Right ventricle myocardium inferior (tissue), 1 donor: ENCODE data around the gene ATOH8. TPM values are rescaled to one million over a fixed set of nuclear protein-coding genes. Genes with fewer than 3 reads are reported as not detected.

Source experiments
- ATAC-seq: fragments of 200-7000 bp; cut with Tn5 transposase; one replicate; pipeline ENCODE4 v1.9.1; 2020; ENCODE audit warnings: mild to moderate bottlenecking, moderate library complexity
- DNase-seq: peaks from one replicate; pipeline ENCODE4 v3.0.0; 2021; ENCODE audit errors: missing footprints
- intact Hi-C: fragments of 100-400 bp; cut with DNase I; formaldehyde crosslinking; loops from one replicate; pipeline ENCODE4 v1.11.0; 2022
- total RNA-seq: library from RNA; stranded (reverse); fragmentation: NEBNext Ultra II Directional; extraction: Animal tissue kit (Norgen Biotek cat#: 25700); gene quantifications from one replicate; pipeline ENCODE4 v1.2.1, GENCODE V29; 2021
- donor health status: DM: no; HTN: yes; CAD: no; lungs with severe emphysema.

The ATOH8 gene
- total RNA-seq, 1 donor from 2014 or later: 29.1 TPM

DNA sequence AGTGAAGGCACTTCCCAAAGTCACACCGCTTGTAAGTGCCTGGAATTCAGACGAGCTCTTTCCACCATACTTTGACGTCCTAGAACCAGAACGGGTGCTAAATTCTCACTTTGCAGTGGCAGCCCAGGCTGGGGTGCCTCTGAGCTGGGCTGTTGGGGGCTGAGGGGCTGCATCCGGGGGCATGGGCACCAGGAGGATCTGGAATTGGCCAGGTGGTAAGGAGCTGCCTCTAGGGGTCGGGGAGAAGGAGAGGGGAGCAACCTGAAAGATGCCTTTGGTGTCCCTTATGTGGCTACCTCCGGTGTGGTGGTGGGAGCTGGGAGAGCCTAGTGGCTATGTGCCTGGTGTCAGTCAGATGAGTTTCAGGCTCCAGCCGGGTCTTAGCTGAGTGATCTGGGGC lies 7.1 kb downstream of the ATOH8 start:
- no peak for DNase-seq

DNA sequence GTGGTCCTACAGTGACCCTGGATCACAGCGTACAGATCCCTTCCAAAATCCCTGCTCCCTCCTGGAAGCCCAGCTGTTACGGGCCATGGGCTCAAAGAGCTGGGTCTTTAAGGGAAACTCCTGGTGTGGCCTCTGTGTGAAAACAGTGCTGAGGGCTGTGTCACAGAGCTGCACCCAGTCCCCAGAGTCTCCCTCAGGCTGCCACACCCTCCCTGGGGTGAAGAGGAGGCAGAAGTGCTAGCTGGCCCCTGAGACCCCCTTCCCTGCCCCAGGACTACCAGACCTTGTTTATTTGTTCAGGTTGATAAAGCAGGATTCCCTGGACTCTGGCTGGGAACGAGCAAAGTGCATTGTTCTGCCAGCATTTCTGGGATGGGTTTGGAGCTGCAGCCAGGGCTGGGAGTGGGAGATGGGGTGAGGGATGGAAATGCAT lies 7.7 kb downstream of the ATOH8 start:
- intact Hi-C loops: no loop called here
- DNase-seq (no peak), ATAC-seq (no peak)

More for the DNA sequence above, 7.1 kb downstream of the ATOH8 start:
- no peak for ATAC-seq
- intact Hi-C loops: no loop called here

DNA sequence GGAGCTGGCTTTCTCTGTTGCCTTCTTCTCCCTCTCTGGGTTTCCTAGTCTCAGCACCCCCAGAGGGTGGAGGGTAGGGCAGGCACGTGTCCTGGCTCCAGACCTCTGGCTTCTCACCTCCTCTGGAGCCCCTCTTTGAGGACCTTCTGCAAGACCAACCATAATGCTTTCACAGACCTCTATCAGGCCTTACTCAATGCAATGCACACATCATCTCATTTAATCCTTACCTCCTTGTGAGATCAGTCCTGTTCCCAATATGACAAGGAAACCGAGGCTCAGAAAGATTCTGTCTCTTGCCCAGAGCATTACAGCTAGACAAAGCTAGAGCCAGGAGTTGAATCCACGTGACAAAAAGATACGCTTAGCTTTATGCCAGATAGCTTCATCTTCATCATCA lies 8.2 kb downstream of the ATOH8 start:
- intact Hi-C loops: no loop called here
- ATAC-seq (no peak), DNase-seq (no peak)

DNA sequence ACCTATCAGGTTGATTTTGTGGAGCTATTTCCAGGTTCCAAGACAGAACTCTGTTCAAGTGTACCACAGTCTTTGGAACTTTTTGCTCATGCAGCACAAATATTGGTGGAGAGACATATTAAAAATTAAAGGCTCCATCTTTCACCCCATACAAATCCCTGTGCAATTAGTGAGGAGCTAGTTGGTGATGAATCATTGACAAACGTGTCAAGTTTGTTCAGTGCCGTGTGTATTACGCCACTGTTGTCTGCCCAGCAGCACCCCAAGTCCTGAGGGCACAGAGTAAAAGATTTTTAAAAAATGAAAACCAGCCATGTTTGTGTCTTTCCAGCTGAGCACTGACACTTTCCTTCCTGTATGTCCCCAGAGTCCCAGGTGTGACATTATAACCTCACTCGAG lies 9.3 kb downstream of the ATOH8 start:
- DNase-seq (no peak), ATAC-seq (no peak)
- intact Hi-C loops: no loop called here

DNA sequence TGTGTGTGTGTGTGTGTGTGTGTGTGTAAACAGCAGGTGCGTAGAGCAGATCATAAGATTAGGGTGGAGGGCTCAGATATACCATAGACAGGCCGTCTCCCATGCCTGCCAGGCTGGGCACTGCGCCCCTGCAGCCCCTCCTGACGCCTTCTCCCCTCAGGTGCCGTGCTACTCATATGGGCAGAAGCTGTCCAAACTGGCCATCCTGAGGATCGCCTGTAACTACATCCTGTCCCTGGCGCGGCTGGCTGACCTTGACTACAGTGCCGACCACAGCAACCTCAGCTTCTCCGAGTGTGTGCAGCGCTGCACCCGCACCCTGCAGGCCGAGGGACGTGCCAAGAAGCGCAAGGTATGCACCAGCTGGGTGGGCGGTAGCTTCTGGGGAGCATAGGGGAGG lies 10.0 kb downstream of the ATOH8 start:
- DNase-seq (no peak), ATAC-seq (no peak)
- intact Hi-C loops: no loop called here

DNA sequence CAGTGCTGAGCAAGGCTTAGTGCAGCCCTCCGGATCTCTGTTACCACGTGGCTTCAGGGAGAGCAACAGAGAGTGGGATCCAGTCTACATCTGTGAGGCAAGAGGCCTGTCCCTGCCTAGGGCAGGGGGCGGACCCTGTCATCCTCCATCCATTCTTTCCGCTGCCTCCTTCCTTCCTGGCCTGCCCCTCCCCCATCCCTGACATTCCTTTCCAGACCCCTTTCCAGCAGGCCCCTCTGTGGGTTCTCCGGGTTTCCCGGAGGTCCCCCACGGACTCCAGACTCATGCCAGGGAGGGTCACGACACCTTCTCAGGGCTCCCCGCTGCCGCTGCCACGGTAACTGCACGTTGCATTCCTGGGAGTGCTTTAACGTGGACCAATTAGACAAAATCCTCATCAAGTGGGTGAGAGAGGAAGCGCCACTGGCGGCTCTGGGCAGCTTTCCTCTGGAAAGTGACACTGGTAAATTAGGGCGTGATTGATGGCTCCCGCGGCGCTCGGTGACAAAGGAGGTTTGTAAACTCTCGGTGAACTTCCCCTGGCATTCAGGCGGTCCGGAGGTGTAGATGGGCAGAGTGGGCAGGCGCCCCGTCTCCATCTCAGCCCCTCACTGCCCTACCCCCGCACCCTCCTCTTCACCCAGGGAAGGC lies 11.4 kb downstream of the ATOH8 start:
- intact Hi-C loops: no loop called here
- no peak for DNase-seq
- peak; percentile 17 for ATAC-seq

DNA sequence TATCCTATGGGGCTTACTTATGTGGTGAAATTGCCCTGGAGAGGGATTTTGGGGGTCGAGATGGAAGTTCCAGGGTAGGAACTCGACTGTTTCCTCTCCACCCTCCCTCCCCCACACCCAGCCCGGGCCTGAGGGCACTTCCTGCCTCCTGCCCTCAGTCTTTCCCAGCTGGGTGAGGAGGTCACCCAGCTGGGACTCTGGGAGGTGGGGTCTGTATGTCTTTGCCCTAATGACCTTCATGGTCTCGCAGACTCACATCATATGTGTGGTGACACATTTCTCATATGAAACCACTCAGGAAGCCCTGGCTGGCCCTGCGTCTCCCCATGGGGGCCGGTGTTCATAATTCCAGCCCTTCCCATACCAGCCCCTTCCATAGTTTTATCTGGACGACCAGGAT lies 12.4 kb downstream of the ATOH8 start:
- DNase-seq (no peak), ATAC-seq (no peak)
- intact Hi-C loops: no loop called here

DNA sequence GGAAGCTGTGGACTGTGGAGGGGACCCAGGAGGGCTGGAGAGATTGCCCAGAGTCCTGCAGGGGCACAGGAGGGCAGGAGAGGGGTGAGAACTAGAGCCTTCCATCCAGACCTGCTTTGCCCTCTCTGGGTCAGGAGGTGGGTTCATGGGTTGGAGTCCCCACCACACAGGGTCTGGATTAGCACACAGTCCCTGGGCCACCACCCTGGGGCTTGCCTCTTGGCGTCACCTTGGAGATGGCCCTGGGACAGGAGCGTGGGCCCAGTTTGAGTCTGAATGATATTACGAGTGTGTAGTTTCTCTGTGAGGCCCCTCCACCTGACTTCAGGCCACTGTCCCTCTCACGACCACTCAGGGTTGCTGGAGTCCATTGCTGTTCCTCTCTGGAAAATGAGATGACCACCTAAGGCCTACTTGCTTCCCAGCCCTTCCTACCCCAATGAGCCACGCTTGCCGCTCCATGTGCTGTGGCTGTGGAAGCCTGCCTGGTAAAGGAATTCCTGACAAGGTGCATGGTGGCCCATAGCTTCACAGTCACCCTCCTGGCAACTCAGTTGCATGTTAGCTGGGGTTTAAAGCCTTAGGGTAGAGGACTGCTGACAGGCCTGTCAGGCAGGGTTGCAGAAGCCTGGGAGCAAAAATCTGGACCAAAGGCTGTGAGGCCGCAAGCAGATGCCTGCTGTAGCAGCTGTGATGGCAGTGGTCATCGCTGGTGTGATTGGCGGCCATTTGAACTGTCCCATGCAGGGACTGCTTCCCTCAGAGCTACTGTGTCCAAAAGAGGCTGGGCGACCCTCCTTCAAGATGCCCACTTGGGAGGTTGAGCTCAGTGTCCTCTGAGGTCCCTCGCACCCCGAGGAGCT lies 14.2 kb downstream of the ATOH8 start:
- intact Hi-C loops: no loop called here
- ATAC-seq (no peak), DNase-seq (no peak)

DNA sequence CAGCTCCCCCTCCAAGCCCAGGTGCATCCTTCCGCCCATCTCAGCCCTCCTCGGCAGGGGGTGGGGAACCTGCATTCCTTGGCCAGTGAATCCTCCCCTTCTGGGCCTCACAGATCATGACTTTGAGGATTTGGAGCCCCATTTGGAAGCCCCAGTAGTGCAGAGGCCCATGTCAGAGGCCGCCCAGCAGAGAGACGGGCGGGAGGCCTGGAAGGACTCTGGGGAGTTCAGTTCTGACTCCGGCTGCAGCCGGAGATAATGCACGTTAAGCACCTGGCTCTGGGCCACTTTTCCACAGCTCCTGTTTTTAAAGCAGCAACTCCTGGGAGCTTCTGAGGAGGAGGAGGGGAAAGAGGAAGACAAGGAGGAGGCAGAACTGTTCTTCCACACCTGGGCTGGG lies 14.9 kb downstream of the ATOH8 start:
- ATAC-seq: peak; percentile 35
- intact Hi-C loops: no loop called here
- DNase-seq: peak; percentile 83

DNA sequence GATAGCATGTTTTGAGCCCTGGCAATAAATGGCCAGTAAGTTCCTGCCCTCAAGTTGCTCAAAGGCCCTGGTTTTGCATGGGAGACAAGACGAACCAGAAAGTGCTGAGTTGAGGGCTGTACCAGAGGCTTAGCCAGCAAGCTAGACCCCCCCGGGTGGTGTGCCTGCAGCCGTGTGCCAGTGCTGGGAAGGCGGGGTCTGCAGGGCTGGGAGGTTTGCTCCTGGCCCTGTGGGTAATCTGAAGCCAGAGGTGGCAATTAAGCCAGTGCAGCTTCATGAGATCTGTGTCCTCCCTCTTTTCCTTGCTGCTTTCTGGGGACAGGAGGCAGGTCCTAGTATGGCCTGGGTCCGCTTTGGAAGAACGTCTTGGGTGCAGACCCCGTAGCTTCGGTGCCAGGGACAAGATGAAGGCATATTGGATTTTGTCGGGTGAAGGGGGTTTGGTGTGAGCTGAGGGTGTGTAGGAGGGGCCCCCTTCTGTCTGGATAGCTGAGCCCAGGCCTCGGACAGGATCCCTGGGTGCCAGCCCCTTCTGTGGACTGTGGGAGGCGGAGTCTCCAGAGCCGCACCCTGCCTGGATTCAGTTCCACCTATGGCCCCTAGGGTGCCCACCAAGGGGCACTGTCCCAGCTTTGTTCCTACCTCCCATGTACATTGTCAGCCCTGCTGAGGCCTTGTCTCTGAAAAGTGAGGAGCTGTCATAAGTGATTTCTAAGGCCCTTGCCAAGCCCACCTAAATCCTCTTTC lies 15.6 kb downstream of the ATOH8 start:
- intact Hi-C loops: no loop called here
- DNase-seq (no peak), ATAC-seq (no peak)

DNA sequence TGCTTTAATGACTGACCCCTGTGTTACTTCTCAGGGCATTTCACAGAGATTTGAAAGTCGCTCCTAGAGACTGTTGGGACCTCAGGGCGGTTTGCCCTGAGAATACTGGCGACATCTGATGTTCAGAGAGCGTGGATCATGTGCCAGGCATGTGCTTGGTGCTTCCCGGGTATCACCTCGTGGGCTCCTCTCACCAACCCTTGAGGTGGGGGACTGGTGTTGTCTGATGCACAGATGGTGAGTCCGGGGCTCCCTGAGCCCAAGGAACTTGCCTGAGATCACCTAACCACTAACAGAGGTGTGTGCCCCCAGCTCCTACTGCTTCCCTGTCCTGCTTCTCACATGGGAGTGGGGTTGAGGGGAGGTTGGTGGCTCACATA lies 16.2 kb downstream of the ATOH8 start:
- intact Hi-C loops: no loop called here
- ATAC-seq: no peak
- DNase-seq: no peak

DNA sequence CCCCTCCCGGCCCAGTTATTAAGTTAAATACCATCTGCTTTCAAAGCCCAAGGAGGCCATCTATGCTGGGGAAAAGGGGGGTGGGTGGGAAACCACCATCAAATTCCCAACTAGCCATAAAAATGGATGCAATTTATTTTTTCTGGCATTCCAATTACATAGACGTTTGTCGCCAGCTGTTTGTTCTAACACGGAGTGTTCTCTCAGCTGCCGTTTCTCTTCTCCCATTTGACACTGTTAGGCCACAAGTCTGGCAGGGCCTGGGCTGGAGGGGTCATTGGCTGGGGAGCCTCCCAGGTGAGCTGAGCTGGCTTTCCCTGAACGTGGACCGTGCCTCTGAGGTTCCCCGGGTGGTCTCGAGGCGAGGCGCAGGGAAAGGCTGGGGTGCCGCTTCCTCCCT lies 16.6 kb downstream of the ATOH8 start:
- DNase-seq: no peak

DNA sequence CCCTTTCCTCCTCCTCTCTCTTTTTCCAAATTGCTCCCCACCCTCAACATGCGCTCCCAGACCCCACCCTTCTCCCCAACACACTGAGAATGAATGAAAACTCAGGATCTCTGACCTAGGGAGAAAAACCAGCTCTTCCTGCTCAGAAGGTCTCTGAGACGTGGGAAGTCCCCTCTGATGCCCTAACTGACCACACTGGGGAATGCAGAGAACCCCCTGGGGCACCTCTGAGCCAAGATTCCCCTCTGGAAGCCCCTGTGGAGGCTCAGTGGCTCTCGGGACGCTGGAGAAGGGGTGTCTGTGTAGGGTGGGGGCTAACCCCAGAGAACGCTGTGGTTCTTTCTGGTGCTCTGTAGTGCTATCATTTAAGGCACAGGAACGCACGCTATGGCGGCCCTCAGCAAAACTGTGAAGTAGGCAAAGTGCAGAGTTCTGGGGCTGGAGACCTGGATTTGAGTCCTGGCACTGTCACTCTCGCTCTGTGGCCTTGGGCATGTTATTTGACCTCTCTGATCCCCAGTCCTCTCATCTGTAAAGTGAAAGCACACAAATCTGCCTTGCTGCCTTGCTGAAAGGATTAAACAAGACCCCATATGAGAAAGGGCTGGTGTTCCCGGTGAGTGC lies 17.1 kb downstream of the ATOH8 start:
- intact Hi-C loops: no loop called here
- DNase-seq: no peak
- no peak for ATAC-seq

More for the DNA sequence above, 16.6 kb downstream of the ATOH8 start:
- intact Hi-C loops: no loop called here
- ATAC-seq: no peak

DNA sequence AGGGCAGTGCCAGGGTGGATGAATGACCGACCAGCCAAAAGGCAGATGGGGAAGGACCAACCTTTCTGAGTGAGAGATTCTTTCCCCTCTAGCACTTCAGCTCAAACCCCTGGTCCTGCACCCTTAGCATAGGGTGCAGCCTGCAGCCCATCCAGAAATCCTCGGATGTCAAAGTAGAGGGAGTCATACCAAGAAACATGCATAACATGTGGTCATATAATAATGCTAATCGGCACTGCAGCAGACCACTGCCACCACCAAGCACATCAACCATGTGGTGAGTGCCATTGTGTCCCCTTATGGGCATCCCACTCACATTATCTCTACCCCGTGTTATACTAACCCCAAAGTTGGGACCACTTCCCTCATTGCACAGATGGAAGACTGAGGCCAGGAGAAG lies 17.7 kb downstream of the ATOH8 start:
- intact Hi-C loops: no loop called here
- DNase-seq (peak; percentile 11), ATAC-seq (no peak)

DNA sequence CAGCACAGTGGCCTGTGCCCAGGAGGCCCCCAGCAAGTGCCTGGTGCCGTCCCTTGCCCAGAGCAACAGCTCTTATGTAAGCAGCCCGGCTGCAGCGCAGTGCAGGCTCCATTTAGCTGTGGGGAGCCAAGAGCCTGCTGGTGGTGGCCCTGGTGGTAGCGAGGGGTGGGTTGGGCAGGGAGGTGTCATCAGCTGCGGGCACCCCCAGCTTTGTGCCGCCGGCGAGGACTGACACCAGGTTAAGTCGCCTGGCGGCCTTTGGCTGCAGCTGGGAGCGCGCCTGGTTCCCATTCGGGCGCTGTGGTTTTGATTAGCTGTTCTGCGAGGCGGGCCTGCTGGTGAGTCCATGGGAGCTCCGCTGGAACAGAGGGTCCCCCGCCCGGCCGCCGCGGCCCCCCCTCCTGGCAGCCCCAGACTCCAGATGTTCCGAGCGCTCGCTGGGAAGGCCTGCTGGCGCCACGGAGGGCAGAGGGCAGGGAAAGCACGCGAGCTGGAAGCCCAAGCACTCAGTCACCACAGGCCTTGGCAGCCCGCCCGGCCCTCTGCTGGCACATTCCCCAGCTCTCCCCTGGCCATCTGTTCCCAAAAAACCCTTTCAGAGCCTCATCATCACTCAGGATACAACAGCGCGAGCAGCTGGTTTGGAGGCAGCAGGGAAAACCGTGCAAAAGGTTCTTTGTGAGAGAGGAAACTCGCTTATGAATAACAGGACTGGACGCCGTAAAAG lies 18.4 kb downstream of the ATOH8 start:
- intact Hi-C loops: loop anchor here (1.0 to 2.0 kb wide), 2 partner anchors 21 to 30 kb away; no protein-coding TSS in a partner anchor
- peak; percentile 98 for DNase-seq
- peak; percentile 92 for ATAC-seq

DNA sequence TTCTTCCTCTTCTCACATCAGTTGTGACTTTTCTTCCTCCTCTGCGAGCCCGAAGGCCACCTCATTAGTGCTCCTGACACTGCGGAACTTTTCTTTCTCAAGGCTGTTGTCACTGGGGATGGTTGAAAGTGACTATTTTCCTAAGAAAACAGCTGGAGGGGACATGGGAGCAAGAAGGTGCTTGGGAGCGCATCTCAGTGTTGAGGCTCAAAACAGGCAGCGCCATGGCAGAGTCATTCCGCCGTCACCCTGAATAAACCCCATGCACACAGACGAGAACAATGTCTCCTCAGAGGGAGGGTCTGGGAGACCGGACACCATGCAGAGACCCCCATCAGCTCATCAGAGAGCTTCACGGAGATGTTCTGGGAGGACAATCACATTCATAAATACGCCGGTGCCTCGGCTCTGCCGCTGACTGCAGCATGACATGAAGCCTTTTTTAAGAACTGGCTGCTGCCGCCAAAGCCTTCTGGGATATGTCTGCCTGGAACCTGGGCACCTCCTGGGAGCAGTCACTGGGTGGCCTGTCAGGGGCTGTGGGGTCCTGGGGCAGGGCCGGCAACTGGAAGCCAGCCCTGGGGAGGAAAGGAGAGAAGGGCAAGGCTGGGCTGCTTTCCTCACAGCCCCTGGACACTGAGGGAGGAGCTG lies 19.2 kb downstream of the ATOH8 start:
- ATAC-seq (peak; percentile 10), DNase-seq (peak; percentile 78)
- intact Hi-C loops: loop anchor here (1.0 to 2.0 kb wide), 2 partner anchors 22 to 31 kb away; no protein-coding TSS in a partner anchor

DNA sequence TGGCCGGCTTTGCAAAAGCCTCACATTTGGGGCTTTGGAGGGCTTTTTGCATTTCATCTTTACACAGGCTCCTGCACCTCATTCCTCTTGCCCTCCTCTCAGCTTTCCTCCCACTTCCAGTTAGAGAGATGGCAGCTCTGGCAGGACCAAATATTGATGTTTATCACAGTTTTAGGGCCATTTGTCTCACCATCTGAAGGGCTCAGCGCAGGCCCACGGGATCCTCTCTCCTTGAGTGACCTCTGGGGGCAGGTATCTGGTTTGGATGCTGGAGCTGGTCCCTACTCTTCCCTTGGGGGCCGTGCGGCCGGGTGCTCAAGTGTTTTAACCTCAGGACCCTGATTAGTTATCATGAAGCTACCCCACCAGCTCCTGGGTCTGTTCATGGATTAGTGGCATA lies 19.9 kb downstream of the ATOH8 start:
- intact Hi-C loops: loop anchor here (2.0 kb wide), 1 partner anchor 23 kb away; no protein-coding TSS in a partner anchor
- no peak for DNase-seq
- ATAC-seq: no peak
